Activated CD4-positive, alpha-beta T cell treated with anti-CD3 and anti-CD28 coated beads, Interleukin-2, amount 50 U/mL, for 48 hours (primary cell): ENCODE measurements around the gene QKI.
"Not testable (repeated sequence)": the region's sequence is repeated elsewhere in the genome, so short reads cannot be mapped to it uniquely, and the experiment has no call there.

ENCODE experiments used
- DNase-seq, 2 experiments: peaks; one replicate each; pipeline ENCODE4 v3.0.0-alpha.2; 2020

QKI gene

DNA sequence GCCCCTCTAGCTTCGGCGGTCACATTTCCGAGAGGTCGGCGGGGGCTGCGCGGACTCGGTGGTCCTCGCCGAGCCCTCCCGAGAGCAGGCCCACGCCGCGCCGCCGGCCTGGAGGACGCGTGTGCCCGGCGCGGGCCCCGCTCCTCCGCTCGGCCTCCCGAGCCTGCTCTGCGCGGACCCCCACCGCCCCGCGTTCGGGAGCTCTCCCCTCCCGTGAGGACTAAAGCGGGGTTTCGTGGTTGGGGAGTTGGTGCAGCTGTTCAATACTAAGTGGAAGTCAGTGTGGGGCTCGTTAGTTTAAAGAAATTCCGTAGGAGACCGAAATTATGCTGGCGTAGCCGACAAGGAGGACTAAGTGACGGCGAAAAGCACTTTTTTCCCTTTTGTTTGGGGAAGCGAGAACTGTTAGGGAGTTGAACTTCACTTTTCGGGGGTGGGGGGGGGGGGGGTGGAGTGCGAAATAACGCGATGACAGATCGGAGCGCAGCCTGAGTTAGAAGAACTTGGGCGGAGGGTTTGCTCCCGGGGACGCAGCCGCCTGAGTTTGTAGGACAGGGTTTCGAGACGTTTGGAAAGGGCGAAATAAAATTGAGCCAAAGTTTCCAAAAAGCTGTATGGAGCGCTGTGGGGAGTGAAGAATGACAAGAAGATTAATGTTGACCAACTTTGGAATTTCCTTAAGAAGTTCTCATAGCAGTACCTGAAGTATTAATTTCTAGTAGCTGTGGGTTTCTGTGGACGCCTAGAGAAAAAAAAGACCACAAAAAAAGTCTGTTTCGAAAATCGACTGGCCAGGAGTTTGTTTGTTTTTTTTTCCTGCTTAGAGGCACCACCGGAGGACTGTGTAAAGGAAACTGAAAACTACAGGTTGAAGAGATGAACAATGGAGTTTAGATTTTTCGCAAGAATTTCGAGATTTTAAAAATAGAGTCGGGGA lies 1.4 kb downstream of the QKI start:
- peak; percentile 35 to 42 for DNase-seq

DNA sequence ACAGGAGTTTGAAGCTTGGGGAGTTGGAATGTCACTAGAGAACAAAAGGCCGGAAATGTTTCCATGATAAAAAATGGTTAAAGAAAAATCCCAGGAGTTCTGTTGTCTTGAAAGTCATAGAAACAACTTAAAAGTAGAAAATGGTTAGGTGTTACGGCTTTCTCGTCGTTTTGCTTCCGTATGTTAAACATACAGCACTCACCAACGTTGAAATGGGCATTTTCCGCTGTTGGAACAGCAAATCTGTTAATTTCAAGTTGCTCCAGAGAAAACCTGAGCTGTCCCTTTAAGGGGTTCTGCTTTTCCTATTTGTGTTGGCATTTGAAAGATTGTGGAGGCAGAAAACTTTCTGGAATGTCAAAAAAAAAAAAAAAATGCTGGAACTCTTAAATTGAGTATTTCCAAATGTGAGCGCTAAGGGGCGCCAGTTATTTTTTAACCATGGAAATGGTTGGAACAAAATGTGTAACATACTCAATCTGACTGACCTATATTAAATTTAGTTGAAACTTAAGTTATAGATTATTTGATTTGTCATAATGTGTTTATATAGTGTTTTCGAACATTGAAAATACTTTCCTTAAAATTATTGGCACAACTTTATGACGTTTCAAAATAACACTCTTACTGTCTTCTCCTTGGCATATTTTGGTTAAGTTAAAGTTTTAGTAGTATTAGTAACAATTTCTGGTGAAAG lies 2.2 kb downstream of the QKI start:
- DNase-seq = peak; percentile 23 to 46

DNA sequence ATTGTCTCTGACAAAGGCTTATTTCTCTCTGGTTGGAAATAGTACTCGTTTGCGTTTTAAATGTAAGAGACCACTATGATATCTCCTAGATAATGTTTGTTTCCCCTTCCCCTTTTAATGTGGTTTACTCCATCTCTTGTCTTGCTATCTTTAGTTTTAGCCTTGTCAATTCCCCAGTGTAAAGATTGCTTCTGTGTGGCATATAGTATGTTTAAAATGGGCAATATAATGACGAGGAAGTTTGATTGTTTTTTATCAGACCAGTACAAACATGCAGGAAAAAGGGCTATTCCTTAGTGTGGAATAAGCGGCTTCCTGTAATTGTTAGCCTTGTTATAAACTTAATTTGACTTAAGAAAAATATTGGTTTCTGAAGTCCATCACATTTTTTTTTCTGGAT lies 3.1 kb downstream of the QKI start:
- no peak for DNase-seq

DNA sequence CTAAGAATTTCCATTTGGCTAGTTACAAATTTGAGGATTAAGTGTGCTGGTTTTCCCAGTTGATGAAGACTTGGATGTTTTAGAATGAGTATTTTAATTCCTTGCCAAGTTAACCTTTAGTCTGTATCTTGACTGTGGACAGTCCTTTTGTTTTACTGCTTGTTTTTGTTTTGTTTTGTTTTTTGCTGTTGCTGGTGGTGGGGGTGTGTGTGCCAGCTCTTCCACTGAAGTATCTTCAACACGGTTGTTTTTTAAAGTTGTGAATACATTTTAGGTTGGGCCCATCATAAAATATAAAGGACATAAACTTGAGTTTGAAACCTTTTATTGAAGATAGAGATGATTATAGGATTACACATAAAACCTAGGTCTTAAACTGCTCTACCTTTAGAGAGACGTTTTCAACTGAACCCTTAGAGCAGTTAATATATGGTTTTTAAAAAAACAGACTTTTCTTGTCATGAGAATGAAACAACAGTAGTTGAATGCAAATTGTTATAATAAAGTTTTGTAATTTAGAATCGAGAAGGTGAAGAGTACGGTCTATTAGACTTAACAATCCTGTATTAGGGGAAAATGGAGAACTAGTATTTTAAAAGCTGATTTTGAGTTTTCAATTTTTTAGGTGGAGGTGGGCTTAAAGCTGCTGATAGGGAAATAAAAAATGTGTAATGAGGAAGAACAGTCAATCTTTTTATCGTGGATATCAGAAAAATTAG lies 4.0 kb downstream of the QKI start:
- no peak for DNase-seq

DNA sequence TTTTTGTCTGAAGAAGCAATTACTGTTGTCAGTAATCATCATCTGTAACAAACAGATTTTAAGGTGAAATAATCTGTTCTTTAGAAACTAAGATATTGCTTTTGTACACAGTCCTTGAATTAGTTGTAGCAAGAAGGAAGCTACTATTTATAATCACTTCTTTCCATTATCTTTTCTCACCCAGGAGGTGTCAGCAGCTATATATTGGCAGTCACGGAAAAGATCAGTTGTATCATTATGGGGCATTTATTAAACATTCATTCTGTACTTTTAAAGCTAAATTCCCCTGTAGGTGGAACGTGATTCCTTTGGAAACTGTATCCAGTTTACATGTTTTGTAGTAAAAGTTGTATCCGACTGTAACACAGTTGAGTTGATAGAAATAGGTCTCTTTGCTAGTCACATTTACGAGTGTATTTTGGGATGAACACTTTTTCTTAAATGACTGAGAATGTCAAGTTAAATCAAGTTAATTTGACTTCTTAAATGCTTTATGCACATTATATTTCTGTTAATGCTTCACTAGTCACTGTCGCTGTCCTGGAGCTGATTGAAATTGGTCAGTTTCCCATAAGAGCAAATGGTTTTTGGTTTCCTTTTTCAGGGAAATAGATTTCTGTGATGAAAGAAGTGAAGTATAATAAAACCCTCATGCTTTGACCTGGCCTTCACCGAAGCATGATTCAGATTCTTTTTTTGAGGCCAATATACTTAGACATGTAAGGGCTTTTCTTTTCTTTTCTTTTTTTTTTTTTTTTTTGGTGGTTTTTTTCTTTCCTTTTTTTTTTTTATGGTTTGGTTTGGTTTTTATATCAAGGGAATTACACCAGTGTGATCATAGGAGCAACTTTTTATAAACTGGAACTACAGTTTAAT lies 5.1 kb downstream of the QKI start:
- no peak for DNase-seq

DNA sequence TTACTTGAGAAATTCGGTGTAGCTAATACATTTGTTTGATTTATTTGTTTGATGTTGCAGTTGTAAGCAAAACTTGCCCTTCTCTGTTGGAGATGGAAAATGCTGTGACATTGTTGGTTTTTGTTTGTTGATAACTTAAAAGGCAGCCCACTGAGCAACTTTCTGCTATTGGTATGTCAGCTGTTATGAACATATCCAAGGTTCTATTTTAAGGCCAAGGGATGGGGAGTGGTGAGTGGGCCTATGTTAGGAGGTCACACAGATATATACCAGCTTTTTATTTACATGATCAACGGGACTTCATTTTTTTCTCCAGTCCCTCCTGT lies 5.7 kb downstream of the QKI start:
- DNase-seq = no peak

DNA sequence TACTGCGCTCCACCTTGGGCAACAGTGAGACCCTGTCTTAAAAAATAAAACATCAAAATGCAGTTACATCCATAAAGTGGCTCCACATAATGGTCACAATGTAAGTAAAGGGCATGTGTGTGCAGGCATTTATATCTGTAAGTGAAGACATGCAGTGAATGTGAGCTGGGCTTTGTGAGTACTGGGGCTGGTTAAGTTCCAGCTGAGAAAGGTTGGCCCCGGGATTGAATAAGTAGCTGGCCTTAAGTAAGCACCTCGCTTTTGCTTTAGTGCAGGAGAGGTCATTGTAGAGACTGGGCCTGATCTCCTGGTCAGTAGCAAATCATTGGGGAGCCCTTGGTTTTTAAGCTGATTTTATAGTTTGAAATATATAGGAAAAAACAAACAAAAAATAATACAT lies 8.0 kb downstream of the QKI start:
- no peak for DNase-seq

DNA sequence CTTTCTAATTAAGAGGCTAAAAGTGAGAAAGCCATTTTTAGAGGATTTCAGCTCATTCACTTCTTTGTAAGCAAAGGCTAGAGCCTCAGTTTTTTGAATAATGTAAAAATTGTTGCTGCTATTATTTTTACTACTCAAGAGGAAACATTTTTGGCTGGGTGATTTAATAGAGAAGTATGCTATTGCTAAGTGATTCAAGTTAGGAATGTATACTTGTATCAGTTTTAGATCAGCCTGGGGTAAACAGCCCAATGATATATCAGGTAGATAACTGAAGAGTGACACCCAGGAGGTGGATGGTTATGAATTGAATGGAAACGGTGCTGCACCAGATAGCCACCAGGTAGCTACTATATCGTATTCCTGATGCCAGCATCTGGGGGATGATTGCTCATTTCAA lies 9.2 kb downstream of the QKI start:
- DNase-seq = no peak

DNA sequence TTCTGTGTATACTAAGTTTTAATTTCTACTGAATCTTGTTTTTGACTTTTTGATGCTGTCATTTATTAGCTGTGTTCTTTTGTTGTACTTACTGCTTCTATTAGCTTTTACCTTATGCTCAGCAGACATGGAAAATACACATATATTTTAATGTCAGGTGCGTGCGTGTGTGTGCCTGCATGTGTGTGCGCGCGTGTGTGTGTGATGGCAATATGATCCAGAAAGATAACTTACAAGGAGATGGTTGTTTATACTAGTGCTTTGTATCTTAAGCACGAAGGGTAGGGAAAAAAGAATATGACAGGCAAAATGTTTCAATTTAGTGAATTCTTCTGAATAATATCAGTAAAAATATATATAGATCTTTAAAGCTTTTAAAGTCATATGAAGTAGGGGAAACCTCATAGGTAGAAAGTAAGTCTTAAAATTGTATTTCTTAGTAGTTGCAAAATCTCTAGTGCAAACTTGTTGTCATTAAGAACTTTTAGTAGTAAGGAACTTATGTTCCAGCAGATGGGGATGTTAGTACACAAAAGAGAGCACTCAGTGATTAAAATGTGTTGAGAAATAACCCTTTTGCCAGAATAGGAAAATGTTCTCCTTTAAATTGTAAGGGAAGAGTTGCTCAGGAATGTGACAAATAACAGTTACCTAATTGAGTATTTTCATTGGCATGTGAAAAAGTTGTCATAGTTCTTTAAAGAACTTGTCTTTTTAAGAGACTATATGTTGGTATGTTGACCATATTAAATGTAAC lies 13.2 kb downstream of the QKI start:
- no peak for DNase-seq

DNA sequence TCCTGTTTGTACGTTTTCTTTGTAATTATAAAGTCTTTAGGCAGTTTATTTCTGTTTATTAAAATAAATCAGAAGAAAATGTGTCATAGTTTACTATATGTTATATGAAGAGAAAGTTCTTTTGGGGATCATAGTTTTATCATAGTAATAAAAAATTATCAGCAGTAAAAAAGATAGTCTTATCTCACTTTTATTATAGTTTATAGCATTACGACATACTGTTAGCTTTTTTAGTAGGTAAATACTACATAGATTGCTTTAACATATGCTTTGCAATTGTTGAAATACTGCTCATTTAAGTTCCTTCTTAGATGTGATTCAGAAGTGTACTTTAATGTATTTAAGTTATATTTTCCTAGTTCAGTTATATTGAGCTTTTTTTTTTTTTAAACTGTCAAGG lies 13.9 kb downstream of the QKI start:
- DNase-seq = no peak

DNA sequence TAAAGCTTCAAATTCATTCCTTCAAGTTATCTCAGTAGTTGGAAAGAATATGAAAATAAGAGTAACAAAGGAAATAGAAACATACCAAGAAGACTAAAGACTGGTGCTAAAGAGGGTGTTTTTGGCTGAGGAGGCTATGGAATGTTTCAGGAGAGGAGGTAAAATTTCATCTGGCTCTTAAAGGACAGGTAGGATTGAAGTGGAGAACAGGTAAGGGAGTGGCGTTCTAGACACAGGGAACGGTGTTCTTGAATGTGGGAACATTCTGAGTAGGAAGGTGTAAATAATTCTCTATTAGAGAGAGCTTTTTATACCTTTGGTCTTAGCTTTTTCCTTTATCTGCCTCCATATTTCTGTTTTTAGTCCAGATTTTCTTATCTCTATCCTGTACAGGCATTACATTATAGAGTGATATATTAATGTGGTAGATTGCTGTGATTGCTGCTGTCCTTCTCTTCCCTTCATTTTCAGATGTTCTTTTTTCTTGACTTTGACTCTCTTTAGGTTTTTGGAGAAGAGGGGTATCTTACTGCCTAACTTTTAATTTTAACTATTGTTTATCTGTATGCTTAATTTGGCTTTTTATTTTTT lies 15.4 kb downstream of the QKI start:
- DNase-seq = no peak

DNA sequence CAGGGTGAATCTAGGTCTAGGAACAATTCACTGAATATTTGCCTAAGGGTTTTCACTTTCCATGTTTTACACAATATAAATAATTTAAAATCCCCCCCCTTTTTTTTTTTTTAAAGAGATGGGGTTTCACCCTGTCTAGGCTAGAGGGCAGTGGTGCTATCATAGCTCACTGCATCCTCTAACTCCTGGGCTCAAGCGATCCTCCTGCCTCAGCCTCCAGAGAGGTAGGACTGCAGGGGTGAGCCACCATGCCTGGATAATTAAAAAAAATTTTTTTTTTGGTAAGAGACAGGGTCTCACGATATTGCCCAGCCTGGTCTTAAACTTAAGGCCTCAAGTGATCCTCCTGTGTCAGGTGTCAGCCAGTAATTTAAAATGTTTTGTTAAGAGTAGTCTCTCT lies 17.8 kb downstream of the QKI start:
- DNase-seq = no peak

DNA sequence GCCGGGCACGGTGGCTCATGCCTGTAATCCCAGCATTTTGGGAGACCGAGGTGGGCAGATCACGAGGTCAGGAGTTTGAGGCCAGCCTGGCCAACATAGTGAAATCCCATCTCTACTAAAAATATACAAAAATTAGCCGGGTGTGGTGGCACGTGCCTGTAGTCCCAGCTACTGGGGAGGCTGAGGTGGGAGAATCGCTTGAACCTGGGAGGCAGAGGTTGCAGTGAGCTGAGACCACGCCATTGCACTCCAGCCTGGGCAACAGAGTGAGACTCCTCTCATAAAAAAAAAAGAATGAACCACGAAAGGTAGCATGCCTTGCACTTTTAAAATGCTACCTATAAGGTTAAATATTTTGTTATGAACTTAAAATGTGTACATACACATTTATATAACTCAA lies 19.0 kb downstream of the QKI start:
- not testable (repeated sequence) for DNase-seq

DNA sequence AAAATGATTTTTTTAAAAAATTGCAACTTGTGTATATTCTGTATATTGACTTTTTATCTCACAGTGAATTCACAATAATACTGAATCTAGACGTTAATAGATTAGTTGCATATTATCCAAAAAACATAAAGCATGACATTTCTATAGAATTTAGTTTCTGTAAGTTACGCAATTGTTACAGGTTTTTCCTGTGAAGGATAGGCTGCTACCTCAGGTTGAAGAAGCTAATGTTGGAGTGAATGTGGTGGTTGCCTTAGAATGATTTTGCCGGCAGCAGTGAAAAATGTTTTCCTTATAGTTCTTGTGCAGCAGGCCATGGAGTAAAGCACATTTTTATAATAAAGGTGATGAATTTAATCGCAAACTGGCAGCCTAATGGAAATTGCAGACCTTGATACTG lies 20.5 kb downstream of the QKI start:
- DNase-seq = no peak

DNA sequence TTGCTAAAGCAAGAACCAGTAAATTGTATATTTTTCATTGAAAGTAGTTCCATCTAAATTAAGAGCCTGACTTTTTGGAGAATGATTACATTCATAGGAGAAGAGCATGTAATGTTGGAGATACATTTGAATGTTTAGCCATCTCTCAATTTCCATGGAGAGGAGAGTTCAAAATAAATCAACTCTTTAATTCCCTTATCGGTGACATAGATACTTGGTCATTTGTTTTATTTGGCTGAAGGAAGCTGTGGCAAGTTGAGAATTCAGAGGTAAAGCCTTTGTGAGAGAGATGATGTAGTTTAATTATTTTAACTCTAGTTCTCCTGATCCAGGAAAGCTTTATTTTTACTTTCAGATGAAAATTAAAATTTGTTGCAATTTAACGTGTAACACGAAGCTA lies 22.3 kb downstream of the QKI start:
- no peak for DNase-seq

DNA sequence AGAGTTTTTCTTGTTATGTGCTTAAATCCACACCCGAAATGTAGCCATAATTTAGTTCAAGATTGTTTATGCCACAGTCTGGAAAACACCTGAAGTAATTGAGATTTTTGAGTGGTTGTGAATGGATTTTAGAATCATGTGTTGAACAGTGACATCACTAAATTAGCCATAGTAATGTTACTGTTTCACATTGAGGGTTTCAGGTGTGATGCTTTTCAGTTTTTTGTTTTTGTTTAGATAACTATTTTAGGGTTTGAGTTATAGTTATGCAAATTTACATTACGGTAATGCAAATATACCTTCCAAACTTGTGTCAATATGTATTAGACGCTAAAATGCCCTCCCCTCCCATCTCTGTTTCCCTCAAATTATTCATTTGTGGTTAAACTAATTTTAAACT lies 22.9 kb downstream of the QKI start:
- DNase-seq = no peak

DNA sequence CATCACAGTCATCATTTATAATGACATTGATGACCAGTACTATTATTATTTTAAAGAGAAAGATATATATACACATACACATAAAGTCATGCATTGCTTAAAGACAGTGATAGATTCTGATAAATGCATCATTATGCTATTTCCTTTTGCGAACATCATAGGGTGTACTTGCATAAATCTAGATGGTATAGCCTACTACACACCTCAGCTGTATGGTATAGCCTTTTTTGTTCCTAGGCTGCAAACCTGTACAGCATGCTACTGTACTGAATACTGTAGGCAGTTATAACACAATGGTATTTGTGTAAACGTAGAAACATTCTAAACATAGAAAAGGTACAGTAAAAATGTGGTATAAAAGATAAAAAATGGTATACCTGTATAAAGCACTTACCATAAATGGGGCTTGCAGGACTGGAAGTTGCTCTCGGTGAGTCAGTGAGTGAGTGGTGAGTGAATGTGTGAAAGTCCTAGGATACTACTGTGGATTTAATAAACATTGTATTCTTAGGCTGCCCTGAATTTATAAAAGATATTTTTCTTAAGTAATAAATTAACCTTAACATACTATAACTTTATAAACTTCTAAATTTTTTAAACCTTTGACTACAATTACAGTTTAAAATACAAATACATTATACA lies 23.9 kb downstream of the QKI start:
- no peak for DNase-seq

DNA sequence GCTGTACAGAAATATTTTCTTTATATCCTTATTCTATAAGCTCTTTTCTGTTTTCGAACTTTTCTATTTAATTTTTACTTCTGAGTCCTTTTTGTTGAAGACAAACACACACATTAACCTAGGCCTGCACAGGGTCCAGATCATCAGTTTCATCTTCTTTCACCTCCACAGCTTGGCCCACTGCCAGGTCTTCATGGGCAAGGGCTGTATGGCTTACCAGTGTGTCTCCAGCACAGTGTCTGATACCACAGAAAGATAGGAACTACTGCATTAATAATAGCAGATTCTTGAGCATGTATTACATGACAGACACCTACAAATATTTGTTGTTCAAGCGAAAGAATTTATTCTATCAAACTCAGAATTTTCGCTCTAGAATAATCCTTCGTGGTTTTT lies 24.4 kb downstream of the QKI start:
- peak; percentile 27 to 36 for DNase-seq

DNA sequence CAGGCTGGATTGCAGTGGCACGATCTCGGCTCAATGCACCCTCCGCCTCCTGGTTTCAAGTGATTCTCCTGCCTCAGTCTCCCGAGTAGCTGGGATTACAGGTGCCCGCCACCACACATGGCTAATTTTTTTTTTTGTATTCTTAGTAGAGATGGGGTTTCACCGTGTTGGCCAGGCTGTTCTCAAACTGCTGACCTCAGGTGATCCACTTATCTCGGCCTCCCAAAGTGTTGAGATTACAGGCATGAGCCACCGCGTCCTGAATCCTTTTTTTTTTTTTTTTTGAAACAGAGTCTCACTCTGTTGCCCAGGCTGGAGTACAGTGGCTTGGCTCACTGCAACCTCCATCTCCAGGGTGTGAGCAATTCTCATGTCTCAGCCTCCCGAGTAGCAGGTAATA lies 24.9 kb downstream of the QKI start:
- not testable (repeated sequence) for DNase-seq

DNA sequence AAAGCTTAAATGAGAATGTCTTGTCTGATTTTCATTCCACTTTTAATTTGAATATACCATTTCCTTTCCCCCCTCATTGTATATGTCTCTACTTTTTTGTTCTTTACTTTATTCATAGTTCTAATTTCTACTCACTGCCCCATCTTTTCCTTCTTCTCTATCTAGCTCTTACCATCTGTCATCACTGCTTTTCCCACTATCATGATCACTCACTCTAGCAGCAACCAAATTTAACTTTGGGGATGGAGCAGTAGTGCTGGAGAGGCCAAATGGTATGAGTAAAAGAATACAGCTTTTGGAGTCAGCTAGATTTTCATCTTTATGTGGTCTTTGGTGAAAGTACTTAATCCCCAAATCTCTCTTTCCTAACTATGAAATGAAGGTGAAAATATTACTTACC lies 25.5 kb downstream of the QKI start:
- no peak for DNase-seq

DNA sequence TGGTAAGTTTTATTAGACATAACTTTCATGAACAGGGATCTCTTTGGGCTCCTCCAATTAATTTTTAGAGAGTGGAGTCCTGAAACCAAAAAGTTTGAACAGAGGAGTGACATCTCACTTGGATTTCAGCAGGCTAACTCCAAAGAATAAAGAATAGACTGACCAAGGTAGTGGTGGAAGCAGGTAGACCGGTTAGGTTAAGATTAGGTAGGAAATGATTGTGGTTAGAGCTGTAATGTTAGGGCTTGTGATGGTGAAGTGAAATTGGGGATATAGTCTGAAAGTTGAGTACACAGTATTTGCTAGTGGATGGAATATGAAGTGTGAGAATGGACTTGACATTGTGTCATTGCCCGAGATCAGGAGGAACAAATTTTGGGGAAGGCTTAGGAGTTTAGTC lies 27.8 kb downstream of the QKI start:
- no peak for DNase-seq
